HG02763 (cell line): ENCODE results near the gene RHCG.

Experiments used
- ATAC-seq: cut with Tn5 transposase; IDR thresholded peaks from one replicate; pipeline ENCODE4 v1.9.1; 2021; ENCODE audit warnings: mild to moderate bottlenecking, moderate library complexity; ENCODE audit not compliant: unreplicated experiment

The RHCG gene

DNA sequence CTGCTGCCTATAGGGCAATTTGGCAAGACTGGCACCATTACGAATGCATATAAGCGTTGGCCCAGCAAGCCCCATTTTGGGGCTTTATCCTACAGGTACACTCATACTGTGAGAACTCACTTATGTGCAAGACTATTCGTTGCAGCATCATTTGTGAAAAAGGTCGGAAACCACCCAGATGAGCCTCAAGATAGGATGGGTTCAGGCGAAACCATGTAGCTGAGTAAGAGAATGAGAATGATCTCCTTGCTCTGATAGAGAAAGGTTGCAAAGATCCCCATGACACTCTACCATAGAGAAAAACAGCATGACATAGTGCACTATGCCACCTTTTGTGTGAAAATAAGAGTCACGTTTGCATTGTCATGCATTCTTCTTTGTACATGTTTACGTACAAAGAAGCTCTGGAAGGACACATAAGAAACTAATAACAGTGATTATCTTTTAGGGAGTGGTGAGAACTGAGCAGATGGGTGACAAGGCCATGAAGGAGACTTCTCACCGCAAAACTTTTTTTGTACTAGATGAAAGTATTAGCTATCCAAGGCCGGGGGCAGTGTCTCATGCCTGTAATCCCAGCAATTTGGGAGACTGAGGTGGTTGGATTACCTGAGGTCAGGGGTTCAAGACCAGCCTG lies 50.0 kb downstream of the RHCG start:
- ATAC-seq: no peak

DNA sequence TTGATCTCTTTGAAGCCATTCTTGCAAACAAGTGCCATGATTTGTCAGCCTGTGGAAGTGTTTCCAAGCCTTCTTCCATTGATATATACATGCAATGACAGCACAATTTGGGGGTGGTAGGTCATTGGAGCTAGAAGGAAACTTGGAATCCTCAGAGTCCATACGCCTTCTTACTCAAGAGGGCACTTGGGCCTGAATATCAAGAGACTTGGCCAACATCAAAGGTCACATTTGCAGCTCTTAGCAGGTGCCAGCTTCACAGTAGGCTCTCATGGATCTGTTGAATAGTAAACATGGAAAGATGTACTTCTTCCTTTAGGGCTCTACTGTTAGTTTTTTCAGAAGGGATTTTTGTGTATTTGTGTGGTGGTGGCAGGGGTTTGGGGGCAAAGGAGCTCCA lies 50.9 kb downstream of the RHCG start:
- ATAC-seq: no peak

DNA sequence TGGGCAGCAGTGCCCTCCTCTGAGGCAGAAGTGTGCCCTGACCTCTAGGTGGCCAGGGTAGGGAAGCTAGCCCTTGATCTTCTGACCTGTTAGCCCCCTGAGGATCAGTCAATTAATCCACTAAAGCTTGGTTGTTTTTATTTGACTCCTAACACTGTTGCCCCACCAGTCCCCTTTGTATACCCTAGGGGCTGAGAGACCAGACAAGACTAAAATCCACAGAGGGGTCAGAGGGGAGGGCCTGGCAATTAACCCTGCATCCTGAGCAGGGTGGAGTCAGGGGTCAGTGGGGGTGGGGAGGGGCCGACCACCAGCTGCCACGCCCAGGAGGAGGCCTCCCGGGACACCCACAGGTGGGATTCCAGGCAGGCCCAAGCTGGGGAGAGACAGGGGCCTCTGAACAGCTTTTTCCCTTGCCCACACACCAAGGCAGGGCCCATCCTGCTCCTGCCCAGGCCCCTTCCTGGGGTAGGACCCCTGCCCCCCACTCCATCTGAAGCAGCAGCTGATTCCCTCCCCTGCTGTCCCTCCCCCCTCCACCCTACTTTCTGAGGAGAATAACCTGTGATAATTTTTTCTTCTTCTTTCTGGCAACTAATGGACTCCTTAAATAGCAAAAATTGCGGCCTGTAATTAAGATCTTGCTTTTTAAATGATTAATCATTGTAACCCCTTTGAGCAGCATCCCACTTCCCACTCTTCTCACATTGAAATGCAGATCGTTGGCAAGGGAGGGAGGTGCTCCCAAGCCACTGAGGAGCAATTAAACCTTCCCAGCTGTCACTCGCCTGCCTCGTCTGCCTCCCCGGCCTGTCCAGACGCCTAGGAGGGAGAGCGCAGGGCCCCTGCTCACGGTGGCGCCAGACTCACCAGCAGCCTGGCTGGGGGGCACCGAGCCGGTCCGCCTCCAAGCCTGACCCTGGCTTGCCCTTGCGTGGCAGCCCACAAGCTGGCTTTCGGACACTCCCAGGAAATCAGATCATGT lies 51.9 kb downstream of the RHCG start:
- ATAC-seq: no peak

DNA sequence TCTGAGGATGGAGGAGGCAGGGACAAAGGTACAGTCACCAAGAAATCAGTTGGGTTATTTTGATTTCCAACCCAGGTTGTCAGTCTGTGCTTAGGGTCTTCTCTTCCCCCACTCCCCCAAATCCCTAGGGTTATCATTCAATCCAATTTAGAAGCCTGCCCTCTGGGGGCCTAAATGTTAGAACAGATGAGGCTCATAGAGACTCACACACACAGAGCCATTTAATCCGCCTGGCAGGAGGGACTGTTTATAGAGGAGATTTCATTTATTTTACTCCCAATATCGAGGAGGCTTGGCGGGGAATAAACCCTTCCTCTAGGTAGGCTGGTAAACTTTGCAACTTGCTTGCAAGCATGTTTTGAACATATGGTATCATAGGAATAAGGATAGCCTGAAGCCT lies 52.8 kb downstream of the RHCG start:
- ATAC-seq: no peak

DNA sequence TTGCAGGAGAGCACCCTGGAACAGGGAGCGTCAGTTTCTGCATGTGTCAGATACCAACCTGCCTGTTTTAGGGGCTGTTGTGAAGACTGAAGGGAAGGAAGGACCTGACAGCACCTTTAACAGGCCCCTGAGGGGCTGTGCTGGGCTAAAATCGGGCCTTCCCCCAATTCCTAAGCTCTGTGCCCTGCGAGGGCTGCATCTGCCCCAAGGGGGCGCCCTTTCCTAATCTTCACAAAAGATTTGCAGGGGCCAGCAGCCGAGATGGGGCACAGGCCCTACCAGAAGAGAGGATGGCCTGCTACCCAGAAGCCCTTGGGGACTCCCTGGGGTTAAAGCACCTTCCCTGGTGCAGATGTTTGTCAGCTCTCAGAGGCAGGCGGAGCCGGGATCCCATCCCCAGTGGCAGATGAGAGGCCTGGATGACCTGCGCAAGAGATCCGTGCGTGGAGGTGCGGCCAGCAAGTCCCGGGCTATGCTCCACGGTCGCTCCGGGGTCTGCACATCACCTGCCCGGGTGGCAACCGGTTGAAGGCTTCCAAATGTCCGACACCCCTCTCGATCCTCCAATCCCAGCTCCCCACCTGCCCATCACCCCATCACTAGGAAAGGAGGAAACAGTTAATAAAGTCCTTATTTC lies 53.6 kb downstream of the RHCG start:
- ATAC-seq: no peak

DNA sequence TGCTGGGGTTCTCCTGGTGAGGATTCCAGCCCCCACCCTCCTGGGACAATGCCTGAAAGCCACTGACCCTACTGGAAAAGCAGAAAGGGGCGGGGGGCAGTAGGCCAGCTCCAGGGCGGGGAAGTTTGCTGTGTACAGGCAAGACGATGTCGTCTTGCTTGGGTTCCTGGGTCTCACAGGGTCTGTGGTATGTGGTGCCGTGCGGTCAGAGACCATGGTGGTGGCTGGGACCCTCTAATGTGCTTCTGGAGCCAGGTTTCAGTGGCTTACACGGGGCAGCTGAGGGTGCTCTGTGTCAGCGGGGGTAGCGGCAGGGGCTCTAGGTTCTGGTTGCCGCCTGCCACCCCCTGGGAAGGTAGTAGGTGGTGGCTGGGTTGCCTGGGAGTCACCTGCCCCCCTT lies 54.2 kb downstream of the RHCG start:
- no peak for ATAC-seq

DNA sequence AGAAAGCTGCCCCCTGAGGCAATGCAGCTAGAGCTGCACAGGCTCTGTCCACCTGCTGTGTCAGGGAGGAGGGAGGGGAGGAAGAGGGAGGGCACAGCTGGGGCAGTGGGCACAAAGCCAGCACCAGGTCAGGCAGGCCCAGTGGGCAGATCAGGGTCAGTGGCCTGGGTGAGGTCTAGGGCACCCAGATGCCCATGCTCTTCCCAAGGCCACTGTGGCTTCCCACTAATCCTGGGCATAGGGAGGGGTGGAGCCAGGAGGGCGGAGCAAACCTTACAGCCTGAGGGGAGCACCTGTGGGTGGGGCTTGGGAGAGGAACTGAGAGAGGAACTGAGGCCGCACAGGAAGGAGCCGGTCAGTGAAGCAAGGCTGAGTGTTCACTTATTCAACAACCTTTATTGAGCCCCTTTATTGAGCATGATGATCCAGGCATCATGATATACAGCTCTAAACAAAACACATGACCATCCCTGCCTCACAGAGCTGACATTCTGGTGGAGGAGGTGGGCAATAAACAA lies 55.0 kb downstream of the RHCG start:
- ATAC-seq: peak; percentile 92

DNA sequence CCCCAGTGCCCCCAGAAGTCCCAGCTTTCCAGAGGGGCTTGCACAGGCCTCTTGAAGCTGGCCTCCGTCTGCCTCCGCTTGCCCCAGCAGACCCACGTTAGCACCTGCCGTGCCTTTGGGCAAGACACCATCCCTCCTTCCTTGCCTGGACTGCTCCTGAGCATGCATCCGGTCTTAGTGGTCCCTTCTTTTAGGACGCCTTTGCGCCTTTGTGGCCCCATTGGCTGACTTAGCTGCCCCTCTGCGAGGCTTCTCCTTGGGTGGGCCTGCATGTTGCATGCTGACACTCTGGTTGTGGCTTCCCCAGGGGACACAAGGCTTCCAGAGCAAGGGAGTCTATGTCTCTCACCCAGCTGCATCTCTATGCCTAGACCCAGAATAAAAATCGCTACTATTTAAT lies 56.6 kb downstream of the RHCG start:
- ATAC-seq: no peak

DNA sequence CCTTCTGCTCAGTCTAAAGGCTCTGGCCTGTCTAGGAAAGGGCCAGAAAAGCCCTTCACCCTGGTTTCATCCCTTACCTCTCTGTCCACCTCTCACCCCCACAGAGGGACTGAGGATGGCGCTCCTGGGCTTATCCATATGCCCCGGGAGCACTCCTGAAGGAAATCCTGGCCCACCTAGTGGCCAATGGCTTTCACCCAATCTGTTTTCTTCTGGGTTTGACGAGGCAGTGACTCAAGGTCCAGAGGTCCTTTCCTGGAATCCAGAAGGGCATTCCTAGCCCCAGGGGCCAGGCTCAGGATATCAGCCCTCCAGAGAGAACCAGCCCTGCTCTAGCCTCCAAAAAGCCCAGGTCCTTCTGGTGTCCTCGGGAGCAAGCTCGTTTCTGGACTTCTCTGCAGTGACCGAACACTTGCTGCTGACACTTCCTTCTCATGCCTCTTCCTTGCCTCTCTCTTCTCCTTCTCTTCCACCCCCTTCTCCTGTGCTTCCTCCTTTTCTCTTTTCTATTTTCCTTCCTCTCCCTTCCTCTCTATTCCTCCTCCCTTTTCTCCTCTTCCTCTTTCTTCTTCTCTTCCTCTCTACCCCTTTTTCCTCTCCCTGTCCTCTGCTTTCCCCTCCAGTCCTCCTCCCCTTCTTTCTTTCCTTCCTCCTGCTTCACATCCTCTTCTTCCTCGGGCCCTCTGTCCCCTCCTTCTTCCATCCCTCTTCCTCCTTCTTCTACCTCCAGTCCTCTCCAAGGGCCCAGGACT lies 59.6 kb downstream of the RHCG start:
- no peak for ATAC-seq

DNA sequence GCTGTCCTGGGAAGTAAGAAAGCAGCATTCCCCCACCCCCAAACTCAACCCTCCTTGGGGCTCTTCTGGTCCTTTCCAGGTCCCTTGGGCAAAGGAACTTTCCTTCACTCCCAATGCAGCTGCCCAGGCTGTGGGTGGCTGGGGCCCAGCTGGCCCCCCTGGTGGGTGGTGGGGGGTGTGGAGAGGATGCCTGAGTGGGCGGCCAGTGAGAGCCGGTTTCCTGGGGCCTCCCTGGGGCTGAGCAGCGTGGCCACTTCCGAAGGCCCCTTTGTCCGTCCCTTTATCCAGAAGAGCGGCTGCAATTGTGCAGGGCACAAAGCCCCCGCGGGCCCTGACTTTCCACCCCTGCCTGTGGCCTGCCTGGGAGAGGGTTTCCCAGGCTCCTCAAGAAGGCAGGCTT lies 61.0 kb downstream of the RHCG start:
- no peak for ATAC-seq

DNA sequence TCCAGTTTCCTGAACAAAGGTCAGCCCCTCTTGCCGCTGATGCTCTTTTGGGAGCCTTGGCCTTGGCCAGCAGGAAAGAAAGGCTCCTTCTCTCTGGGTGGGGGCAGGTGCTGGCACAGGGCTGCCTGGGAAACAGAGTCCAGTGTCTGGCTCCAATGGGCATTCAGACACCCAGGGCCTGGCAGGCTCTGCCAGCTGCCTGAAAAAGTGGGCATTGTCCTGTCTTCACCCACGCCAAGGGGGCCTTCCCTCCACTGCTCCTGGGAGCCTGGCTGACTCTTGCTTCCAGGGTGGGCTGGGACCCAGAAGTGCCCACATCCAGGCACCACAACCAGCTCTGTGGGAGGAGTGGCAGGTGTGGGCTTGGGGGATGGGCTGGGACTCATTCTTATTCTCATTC lies 62.7 kb downstream of the RHCG start:
- ATAC-seq: no peak

DNA sequence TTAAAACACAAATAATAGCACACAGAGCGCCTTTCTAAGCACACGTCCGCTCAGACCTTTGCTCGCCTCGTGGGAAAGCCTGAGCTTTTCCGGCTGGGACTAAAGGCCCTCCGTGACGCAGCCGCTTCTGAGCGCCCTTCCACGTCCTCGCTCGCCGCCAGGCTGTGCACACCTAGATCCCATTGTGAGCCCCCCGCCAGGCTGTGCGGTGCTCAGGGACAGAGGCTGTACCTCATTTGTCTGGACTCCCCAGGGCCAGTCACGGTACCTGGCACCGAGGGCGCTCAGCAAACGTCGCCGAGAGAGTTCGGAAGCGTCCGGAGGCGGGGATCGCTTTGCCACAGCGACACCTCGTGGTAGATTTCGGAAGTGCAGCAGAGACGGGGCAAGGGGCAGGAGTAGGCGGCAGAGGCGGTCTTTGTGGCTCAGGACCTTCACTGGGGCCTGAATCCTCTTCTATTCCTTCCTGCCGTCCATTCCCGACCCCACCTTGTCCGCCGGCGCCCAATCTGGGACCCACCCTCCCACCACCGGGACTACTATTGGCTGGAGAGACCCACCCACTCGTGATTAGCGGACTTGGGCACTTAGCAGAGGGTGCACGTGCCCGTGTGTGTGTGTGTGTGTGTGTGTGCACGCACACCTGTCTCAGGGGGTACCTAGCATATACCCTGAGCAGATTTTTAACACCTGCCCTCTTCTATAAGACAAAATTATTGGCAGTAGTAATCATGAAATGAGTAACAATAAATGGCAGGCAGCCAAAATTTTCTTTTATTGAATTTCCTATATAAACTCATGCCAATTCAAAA lies 65.6 kb downstream of the RHCG start:
- peak; percentile 76 for ATAC-seq

DNA sequence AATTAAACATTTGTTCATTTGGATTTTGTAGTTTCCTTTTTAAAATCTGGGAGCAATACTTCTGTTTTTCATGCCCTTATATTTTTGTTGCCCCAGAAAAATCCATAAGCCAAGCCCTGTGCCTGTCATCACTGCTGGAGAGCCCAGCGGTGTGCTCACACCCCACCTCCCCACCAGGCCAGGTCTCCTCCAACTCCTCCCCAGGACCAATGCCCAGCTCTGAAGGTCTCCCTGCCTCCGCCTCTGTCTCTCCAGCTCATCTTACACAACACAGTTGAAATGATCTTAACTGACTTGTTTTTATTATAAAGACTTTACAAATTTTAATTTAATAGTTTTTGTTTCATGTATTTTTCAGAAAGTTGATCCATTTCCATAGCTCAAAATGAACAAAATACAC lies 66.4 kb downstream of the RHCG start:
- ATAC-seq: no peak

DNA sequence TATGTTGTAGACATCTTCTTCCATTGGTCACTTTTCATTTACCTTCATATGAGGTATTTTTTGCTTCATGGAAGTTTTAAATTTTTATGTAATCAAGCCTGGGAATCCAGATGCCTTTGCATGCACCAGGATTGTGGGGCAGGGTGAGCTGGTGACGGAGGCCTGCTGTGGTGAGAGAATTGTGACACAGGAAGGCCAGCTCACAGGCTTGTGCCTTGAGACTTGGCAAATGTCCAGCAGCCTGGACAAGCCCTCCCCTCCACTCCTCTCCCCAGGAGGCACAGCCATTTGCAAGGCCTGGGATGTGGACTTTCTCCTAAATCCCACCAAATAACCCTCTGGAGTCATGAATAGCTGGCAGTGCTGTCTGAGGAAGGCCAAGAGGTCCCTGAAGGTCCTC lies 67.4 kb downstream of the RHCG start:
- no peak for ATAC-seq

DNA sequence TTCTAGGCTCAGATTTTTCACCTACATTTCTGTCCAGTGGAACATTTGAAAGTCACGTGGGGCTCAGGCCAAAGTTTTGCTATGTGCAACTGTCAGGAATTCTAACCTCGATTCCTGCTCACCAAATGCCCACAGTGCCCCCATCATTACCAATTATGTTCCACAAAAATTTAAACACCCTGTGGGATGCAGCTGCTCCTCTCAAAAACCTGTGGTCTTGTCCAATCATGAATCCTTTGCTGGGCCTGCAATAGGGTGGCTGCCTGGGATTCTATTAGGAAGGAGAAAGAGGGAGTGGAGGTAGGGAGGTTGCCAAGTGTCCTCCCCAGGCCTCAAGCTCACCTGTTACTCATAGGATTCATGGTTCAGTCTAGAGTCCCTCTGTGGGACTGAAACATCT lies 68.1 kb downstream of the RHCG start:
- no peak for ATAC-seq

DNA sequence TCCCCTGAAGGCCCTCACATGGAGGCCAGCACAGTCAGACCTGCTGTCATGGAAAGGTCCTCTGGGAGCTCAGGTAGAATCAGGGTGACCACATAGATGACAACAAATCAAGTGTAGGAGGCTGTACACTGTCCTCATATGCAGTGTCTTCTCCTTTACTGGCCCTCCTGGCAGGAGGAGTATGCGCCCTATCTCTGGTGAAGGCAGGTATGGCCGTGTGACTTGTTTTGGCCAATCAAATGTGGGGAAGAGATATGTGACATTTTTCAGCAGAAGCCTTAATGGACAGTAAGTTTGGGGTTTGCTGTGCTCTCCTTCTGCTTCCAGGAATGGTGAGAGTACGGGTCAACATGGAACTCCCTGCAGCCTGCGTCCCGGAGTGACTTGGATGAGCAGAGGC lies 69.9 kb downstream of the RHCG start:
- no peak for ATAC-seq

DNA sequence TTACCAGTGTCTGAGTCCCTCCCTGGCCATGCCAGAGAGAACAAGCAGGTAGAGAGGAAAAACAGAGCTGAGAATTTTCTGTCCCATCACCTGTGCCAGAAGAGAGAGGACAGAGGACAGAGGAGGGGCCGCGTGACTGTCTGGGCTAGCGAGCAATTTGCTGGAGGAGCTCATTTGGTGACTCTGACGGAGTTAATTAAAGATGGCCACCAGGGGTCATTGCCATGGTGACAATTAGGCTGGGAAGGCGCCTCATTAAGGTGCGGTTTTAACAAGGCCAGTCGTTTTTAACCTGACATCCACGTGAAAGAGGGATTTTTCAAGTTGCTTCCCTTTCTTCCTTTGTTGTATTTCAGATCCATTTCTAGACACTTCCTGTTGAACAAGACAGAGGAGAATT lies 72.4 kb downstream of the RHCG start:
- no peak for ATAC-seq
